Smooth muscle cell (in vitro differentiated cells): ENCODE data around the gene ELAVL1. TPM values are rescaled to one million over a fixed set of nuclear protein-coding genes. Genes with fewer than 3 reads are reported as not detected.

Source experiments
- DNase-seq: peaks from one replicate; lab custom pipeline; 2025; ENCODE audit not compliant: unreplicated experiment; lab: John Stamatoyannopoulos, UW
- H2AFZ ChIP-seq: fragments of 200-600 bp; sonication (generic); 2 replicates; pipeline ENCODE4 v1.6.0; 2016; ENCODE audit warnings: antibody characterized with exemption, low read depth, mild to moderate bottlenecking
- H3F3A ChIP-seq: fragments of 200-600 bp; sonication (generic); 2 replicates; pipeline ENCODE4 v1.6.0; 2017; ENCODE audit warnings: antibody characterized with exemption, low read depth
- H3K27ac ChIP-seq: fragments of 200-600 bp; sonication (generic); 2 replicates; pipeline ENCODE4 v1.5.1; 2016; ENCODE audit warnings: low read depth, mild to moderate bottlenecking
- H3K27me3 ChIP-seq: fragments of 200-600 bp; sonication (generic); 2 replicates; pipeline ENCODE4 v1.6.1; 2016; ENCODE audit warnings: low read depth, mild to moderate bottlenecking
- H3K36me3 ChIP-seq: fragments of 200-600 bp; sonication (generic); 2 replicates; pipeline ENCODE4 v1.5.1; 2016; ENCODE audit warnings: low read depth
- H3K4me1 ChIP-seq: fragments of 200-600 bp; sonication (generic); 2 replicates; pipeline ENCODE4 v1.5.1; 2016; ENCODE audit warnings: low read depth
- H3K4me2 ChIP-seq: fragments of 200-600 bp; sonication (generic); 2 replicates; pipeline ENCODE4 v1.6.0; 2016; ENCODE audit warnings: mild to moderate bottlenecking
- H3K4me3 ChIP-seq: fragments of 200-600 bp; sonication (generic); 2 replicates; pipeline ENCODE4 v1.5.1; 2016; ENCODE audit warnings: mild to moderate bottlenecking
- H3K79me2 ChIP-seq: fragments of 200-600 bp; sonication (generic); 2 replicates; pipeline ENCODE4 v1.6.0; 2016; ENCODE audit warnings: low read depth, mild to moderate bottlenecking
- H3K9ac ChIP-seq: fragments of 200-600 bp; sonication (generic); 2 replicates; pipeline ENCODE4 v1.6.0; 2016; ENCODE audit warnings: low read depth
- H3K9me3 ChIP-seq: fragments of 200-600 bp; sonication (generic); replicated peaks from 2 replicates; pipeline ENCODE4 v1.5.1; 2016; ENCODE audit warnings: low read depth
- H4K20me1 ChIP-seq: fragments of 200-600 bp; sonication (generic); 2 replicates; pipeline ENCODE4 v1.6.0; 2016; ENCODE audit warnings: low read depth
- WGBS: methylation state at CpG from one replicate; pipeline ENCODE4 v1.1.7; 2016; ENCODE audit warnings: low lambda C conversion rate; 5-methylcytosine and 5-hydroxymethylcytosine counted together
- polyA plus RNA-seq: library from polyadenylated mRNA; unstranded; fragments of >200 nt; fragmentation: Nextera tagmentation; extraction: Ambion mirVana; gene quantifications from 2 replicates; pipeline ENCODE4 v1.2.1, GENCODE V29; 2016
- total RNA-seq: library from RNA; depleted of rRNA; stranded (reverse); fragments of >200 nt; gene quantifications from 2 replicates; pipeline ENCODE4 v1.2.3, GENCODE V29; 2014
- TF ChIP-seq, protein P1 (sequence below): fragments of 200-600 bp; sonication (generic); IDR thresholded peaks from 2 replicates; pipeline ENCODE4 v1.5.1; 2017; ENCODE audit warnings: borderline replicate concordance, mild to moderate bottlenecking, antibody characterized with exemption; ENCODE audit not compliant: insufficient read depth, poor library complexity, severe bottlenecking

ELAVL1 gene
- total and polyA plus RNA-seq, 2 experiments from 2014 or later, result 47.9 to 90.7 TPM

GRCh38 chr19:8050274-8051096, 45.0 kb upstream of the ELAVL1 start:
- Histone ChIP-seq H2AFZ (peak overlapping the region; percentile 81), H4K20me1 (no peaks in the 10 kb centered on the region), H3K36me3 (no peaks in the 10 kb centered on the region), H3F3A (no peaks in the 10 kb centered on the region), H3K4me2 (peak overlapping the region; percentile 83), H3K9ac (no peak overlapping the region), H3K4me3 (peak overlapping the region; percentile 35), H3K4me1 (no peaks in the 10 kb centered on the region), H3K9me3 (no peaks in the 10 kb centered on the region), H3K79me2 (no peaks in the 10 kb centered on the region), H3K27ac (no peak overlapping the region), H3K27me3 (no peaks in the 10 kb centered on the region)
- 11% methylated on average over 43 of the region's 49 CpGs for WGBS
- TF ChIP-seq, protein P1, sequence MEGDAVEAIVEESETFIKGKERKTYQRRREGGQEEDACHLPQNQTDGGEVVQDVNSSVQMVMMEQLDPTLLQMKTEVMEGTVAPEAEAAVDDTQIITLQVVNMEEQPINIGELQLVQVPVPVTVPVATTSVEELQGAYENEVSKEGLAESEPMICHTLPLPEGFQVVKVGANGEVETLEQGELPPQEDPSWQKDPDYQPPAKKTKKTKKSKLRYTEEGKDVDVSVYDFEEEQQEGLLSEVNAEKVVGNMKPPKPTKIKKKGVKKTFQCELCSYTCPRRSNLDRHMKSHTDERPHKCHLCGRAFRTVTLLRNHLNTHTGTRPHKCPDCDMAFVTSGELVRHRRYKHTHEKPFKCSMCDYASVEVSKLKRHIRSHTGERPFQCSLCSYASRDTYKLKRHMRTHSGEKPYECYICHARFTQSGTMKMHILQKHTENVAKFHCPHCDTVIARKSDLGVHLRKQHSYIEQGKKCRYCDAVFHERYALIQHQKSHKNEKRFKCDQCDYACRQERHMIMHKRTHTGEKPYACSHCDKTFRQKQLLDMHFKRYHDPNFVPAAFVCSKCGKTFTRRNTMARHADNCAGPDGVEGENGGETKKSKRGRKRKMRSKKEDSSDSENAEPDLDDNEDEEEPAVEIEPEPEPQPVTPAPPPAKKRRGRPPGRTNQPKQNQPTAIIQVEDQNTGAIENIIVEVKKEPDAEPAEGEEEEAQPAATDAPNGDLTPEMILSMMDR, result no peak
- DNase-seq, result peak; percentile 45

DNA sequence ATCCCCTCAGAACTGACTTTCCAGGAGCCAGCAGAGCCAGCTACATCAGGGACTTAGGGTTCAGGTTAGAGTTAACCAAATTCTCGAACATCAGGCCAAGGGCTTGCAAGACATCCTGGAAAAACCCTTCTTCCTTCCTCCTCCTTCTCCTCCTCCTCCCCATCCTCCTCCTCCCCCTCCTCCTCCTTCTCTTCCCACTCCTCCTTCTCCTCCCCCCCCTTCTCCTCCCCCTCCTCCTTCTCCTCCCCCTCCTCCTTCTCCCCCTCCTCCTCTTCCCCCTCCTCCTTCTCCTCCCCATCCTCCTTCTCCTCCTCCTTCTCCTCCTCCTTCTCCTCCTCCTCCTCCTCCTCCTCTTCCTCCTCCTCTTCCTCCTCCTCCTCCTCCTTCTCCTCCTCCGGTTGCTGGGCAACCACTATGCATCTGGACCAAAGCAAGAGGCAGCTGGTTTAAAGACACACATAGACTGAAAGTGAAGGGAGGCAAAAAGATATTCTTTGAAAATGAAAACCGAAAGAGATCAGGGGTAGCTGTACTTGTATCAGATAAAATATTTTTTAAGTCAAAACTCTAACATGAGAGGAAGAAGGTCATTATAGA, 41.2 kb upstream of the ELAVL1 start:
- no peaks in the 10 kb centered on the region for H4K20me1 ChIP-seq
- no peak overlapping the region for H3K9ac ChIP-seq
- H3K9me3 ChIP-seq, result no peaks in the 10 kb centered on the region
- H3K79me2 ChIP-seq, result no peaks in the 10 kb centered on the region
- H3K27me3 ChIP-seq, result no peaks in the 10 kb centered on the region
- no peak overlapping the region for H2AFZ ChIP-seq
- H3K4me1 ChIP-seq, result no peaks in the 10 kb centered on the region
- TF ChIP-seq, protein P1, result no peak
- no peak overlapping the region for H3K4me3 ChIP-seq
- no peak overlapping the region for H3K27ac ChIP-seq
- no peaks in the 10 kb centered on the region for H3F3A ChIP-seq
- WGBS, result 95% methylated on average over 2 of the region's 3 CpGs
- no peak for DNase-seq
- H3K36me3 ChIP-seq, result no peaks in the 10 kb centered on the region
- no peak overlapping the region for H3K4me2 ChIP-seq

- H3K4me2 ChIP-seq, result no peak overlapping the region
- no peak overlapping the region for H2AFZ ChIP-seq
- 78% methylated on average over 10 of the region's 10 CpGs for WGBS
- H4K20me1 ChIP-seq, result no peaks in the 10 kb centered on the region
- TF ChIP-seq, protein P1, result no peak
- H3K27me3 ChIP-seq, result no peaks in the 10 kb centered on the region
- no peak overlapping the region for H3K27ac ChIP-seq
- H3K4me1 ChIP-seq, result no peaks in the 10 kb centered on the region
- no peak overlapping the region for H3K4me3 ChIP-seq
- H3F3A ChIP-seq, result no peaks in the 10 kb centered on the region
- no peak overlapping the region for H3K9ac ChIP-seq
- H3K79me2 ChIP-seq, result no peaks in the 10 kb centered on the region
- DNase-seq, result no peak
- no peaks in the 10 kb centered on the region for H3K9me3 ChIP-seq
- H3K36me3 ChIP-seq, result no peaks in the 10 kb centered on the region
Measured at GRCh38 chr19:8045872-8046568, 40.6 kb upstream of the ELAVL1 start.
